HG03045 (cell line): ENCODE data around the gene DCUN1D5.

Experiments used
- ATAC-seq: cut with Tn5 transposase; IDR thresholded peaks from one replicate; pipeline ENCODE4 v1.9.1; 2021; ENCODE audit warnings: mild to moderate bottlenecking, moderate library complexity; ENCODE audit not compliant: unreplicated experiment

DCUN1D5 gene

GRCh38 chr11:103061656-103062055 lies 30.3 kb downstream of the DCUN1D5 start:
- no peak for ATAC-seq

- ATAC-seq = peak; percentile 72
Observed at GRCh38 chr11:103055221-103055890, 36.6 kb downstream of the DCUN1D5 start.

- ATAC-seq = no peak
Observed at GRCh38 chr11:103053997-103054396, 38.0 kb downstream of the DCUN1D5 start.

GRCh38 chr11:103051981-103052380 lies 40.0 kb downstream of the DCUN1D5 start:
- ATAC-seq = no peak

GRCh38 chr11:103051151-103051801 lies 40.7 kb downstream of the DCUN1D5 start:
- ATAC-seq = no peak

- no peak for ATAC-seq
Observed at GRCh38 chr11:103050351-103050750, 41.6 kb downstream of the DCUN1D5 start.

GRCh38 chr11:103047837-103048236 lies 44.1 kb downstream of the DCUN1D5 start:
- no peak for ATAC-seq

GRCh38 chr11:103043826-103044678 lies 47.9 kb downstream of the DCUN1D5 start:
- no peak for ATAC-seq

- no peak for ATAC-seq
Observed at GRCh38 chr11:103042161-103042560, 49.8 kb downstream of the DCUN1D5 start.

GRCh38 chr11:103035791-103036434 lies 56.0 kb downstream of the DCUN1D5 start:
- ATAC-seq = peak; percentile 97

GRCh38 chr11:103035216-103035615 lies 56.7 kb downstream of the DCUN1D5 start:
- ATAC-seq = no peak

- no peak for ATAC-seq
Observed at GRCh38 chr11:103031834-103032233, 60.1 kb downstream of the DCUN1D5 start.

- no peak for ATAC-seq
Observed at GRCh38 chr11:103029401-103029800, 62.6 kb downstream of the DCUN1D5 start.

- peak; percentile 95 for ATAC-seq
Observed at GRCh38 chr11:103028304-103029020, 63.5 kb downstream of the DCUN1D5 start.

- ATAC-seq = no peak
Observed at GRCh38 chr11:103024086-103024485, 67.9 kb downstream of the DCUN1D5 start.

- ATAC-seq = no peak
Observed at GRCh38 chr11:103016031-103016430, 75.9 kb downstream of the DCUN1D5 start.

- no peak for ATAC-seq
Observed at GRCh38 chr11:103013421-103013820, 78.5 kb downstream of the DCUN1D5 start.
